Activated CD8-positive, alpha-beta T cell treated with anti-CD3 and anti-CD28 coated beads for 36 hours (primary cell): ENCODE results near the gene SEMA5B. TPM values are rescaled to one million over a fixed set of nuclear protein-coding genes. Genes with fewer than 3 reads are reported as not detected.

Source experiments
- ATAC-seq: fragments of 200-7000 bp; cut with Tn5 transposase; one replicate; pipeline ENCODE4 v1.10.0; 2021; ENCODE audit warnings: mild to moderate bottlenecking, moderate library complexity
- CTCF ChIA-PET: fragments of 350-600 bp; sonication (Branson Sonifier 250); formaldehyde crosslinking; loops from one replicate; lab custom pipeline; 2021; ENCODE audit warnings: antibody characterized with exemption; lab: Charles Lee
- POLR2A ChIA-PET: fragments of 350-600 bp; sonication (Branson Sonifier 250); formaldehyde crosslinking; loops from one replicate; lab custom pipeline; 2021; ENCODE audit warnings: antibody characterized with exemption; lab: Charles Lee
- DNase-seq: peaks from one replicate; pipeline ENCODE4 v3.0.0-alpha.2; 2020
- H3K27ac Mint-ChIP-seq: one replicate; pipeline ENCODE4 v1.8.0; 2021; ENCODE audit warnings: mild to moderate bottlenecking, mixed read lengths
- H3K27me3 Mint-ChIP-seq: one replicate; pipeline ENCODE4 v1.8.0; 2021; ENCODE audit warnings: mixed read lengths
- H3K36me3 Mint-ChIP-seq: one replicate; pipeline ENCODE4 v1.8.0; 2021; ENCODE audit warnings: low read depth, mixed read lengths
- H3K4me1 Mint-ChIP-seq: one replicate; pipeline ENCODE4 v1.8.0; 2021; ENCODE audit warnings: low read depth, mixed read lengths
- H3K4me3 Mint-ChIP-seq: one replicate; pipeline ENCODE4 v1.8.0; 2021; ENCODE audit warnings: mild to moderate bottlenecking, moderate library complexity, mixed read lengths
- H3K9me3 Mint-ChIP-seq: one replicate; pipeline ENCODE4 v1.8.0; 2021; ENCODE audit warnings: mixed read lengths
- CTCF ChIP-seq: fragments of 200-600 bp; IDR thresholded peaks from one replicate; pipeline ENCODE4 v1.8.0; 2022; ENCODE audit warnings: antibody characterized with exemption, mild to moderate bottlenecking
- intact Hi-C: fragments of 100-400 bp; cut with micrococcal nuclease; formaldehyde crosslinking; loops from one replicate; pipeline ENCODE4 v1.10.0; 2022
- total RNA-seq, 2 experiments: library from RNA; stranded (reverse); gene quantifications; one replicate each; pipeline ENCODE4 v1.2.3, GENCODE V29; 2021

The SEMA5B gene
- total RNA-seq, 2 experiments from 2014 or later, result not detected

GRCh38 chr3:122927726-122928125 is 99.8 kb downstream of the SEMA5B start:
- ATAC-seq, result no peak
- TF ChIP-seq CTCF, result no peak
- no peaks in the 10 kb centered on the region for H3K36me3 Mint-ChIP-seq
- intact Hi-C loops, result no loop called here
- ChIA-PET POLR2A (interaction anchor here (0.8 kb wide), 1 partner anchor 26 kb away, joined by 4 read pairs; no protein-coding TSS in a partner anchor), CTCF (no interaction called here)
- H3K4me1 Mint-ChIP-seq, result no peaks in the 10 kb centered on the region
- H3K9me3 Mint-ChIP-seq, result no peaks in the 10 kb centered on the region
- no peak overlapping the region for H3K27ac Mint-ChIP-seq
- H3K27me3 Mint-ChIP-seq, result no peaks in the 10 kb centered on the region
- no peak for DNase-seq
- H3K4me3 Mint-ChIP-seq, result no peak overlapping the region

- Mint-ChIP-seq H3K36me3 (no peaks in the 10 kb centered on the region), H3K27ac (no peak overlapping the region), H3K27me3 (no peaks in the 10 kb centered on the region), H3K9me3 (no peaks in the 10 kb centered on the region), H3K4me3 (no peak overlapping the region), H3K4me1 (no peaks in the 10 kb centered on the region)
- ATAC-seq (no peak), DNase-seq (no peak)
- TF ChIP-seq CTCF, result no peak
- intact Hi-C loops, result no loop called here
- POLR2A ChIA-PET, result no interaction called here
- CTCF ChIA-PET, result no interaction called here
Observed at GRCh38 chr3:122926811-122927210, 100.8 kb downstream of the SEMA5B start.

- no peak overlapping the region for H3K27ac Mint-ChIP-seq
- intact Hi-C loops, result no loop called here
- no peak for TF ChIP-seq CTCF
- H3K9me3 Mint-ChIP-seq, result no peaks in the 10 kb centered on the region
- DNase-seq, result no peak
- ATAC-seq, result no peak
- H3K4me3 Mint-ChIP-seq, result no peak overlapping the region
- POLR2A ChIA-PET, result no interaction called here
- peaks cover 3% of the 10 kb centered on the region for H3K27me3 Mint-ChIP-seq
- CTCF ChIA-PET, result no interaction called here
- H3K36me3 Mint-ChIP-seq, result no peaks in the 10 kb centered on the region
- H3K4me1 Mint-ChIP-seq, result peaks cover 2% of the 10 kb centered on the region
Observed at GRCh38 chr3:122926322-122926721, 101.2 kb downstream of the SEMA5B start.

- Mint-ChIP-seq H3K36me3 (no peaks in the 10 kb centered on the region), H3K4me3 (no peak overlapping the region), H3K9me3 (no peaks in the 10 kb centered on the region), H3K27ac (no peak overlapping the region), H3K27me3 (peaks cover 5% of the 10 kb centered on the region), H3K4me1 (peaks cover 2% of the 10 kb centered on the region)
- TF ChIP-seq CTCF, result no peak
- no peak for ATAC-seq
- no peak for DNase-seq
- CTCF ChIA-PET, result no interaction called here
- POLR2A ChIA-PET, result no interaction called here
- intact Hi-C loops, result no loop called here
Observed at GRCh38 chr3:122925756-122926155, 101.8 kb downstream of the SEMA5B start.

GRCh38 chr3:122924056-122924455 is 103.5 kb downstream of the SEMA5B start:
- peaks cover 2% of the 10 kb centered on the region for H3K4me1 Mint-ChIP-seq
- CTCF ChIA-PET, result no interaction called here
- TF ChIP-seq CTCF, result no peak
- H3K4me3 Mint-ChIP-seq, result no peak overlapping the region
- H3K9me3 Mint-ChIP-seq, result no peaks in the 10 kb centered on the region
- H3K27ac Mint-ChIP-seq, result no peak overlapping the region
- ATAC-seq (no peak), DNase-seq (no peak)
- intact Hi-C loops, result no loop called here
- H3K36me3 Mint-ChIP-seq, result no peaks in the 10 kb centered on the region
- peaks cover 10% of the 10 kb centered on the region for H3K27me3 Mint-ChIP-seq
- POLR2A ChIA-PET, result no interaction called here
